ENCODE results near the gene ABCB11. TPM values are rescaled to one million over a fixed set of nuclear protein-coding genes. Genes with fewer than 3 reads are reported as not detected.
A peak's percentile ranks its signal among the peaks of the same experiment; 100 is the strongest.

Gene ABCB11
- total and polyA plus RNA-seq, 9 of the 15 experiments (the other 6 are each of a cell fraction or from before 2014, with no cell fraction given): 0.04 to 0.51 (median 0.10) TPM; not detected in 1

- TF ChIP-seq AFF1 (IDR thresholded peaks at IDR 0.05; ENCODE audit: low read depth in 1 of 2, partially characterized antibody in 2 of 2): peak; percentile 71 to 92
- no peak for TF ChIP-seq CSDE1 (IDR thresholded peaks at IDR 0.05)
- TF ChIP-seq CXXC5 (CRISPR knock-in tag; IDR thresholded peaks at IDR 0.05): peak; percentile 69
- peak; percentile 93 for TF ChIP-seq LCOR (CRISPR knock-in tag; IDR thresholded peaks at IDR 0.05)
- peak; percentile 76 for TF ChIP-seq POU5F1 (IDR thresholded peaks at IDR 0.05; ENCODE audit: borderline replicate concordance, low read depth, low read length, partially characterized antibody)
- no peak for TF ChIP-seq ZNF232 (CRISPR knock-in tag; IDR thresholded peaks at IDR 0.05)
- TF ChIP-seq HLTF (IDR thresholded peaks at IDR 0.05): peak; percentile 88
- no peak for TF ChIP-seq TGIF2 (CRISPR knock-in tag; IDR thresholded peaks at IDR 0.05)
- no peak for TF ChIP-seq TAF15 (IDR thresholded peaks at IDR 0.05; ENCODE audit: low read depth, low read length)
- no peak for TF ChIP-seq TSC22D4 (tag; IDR thresholded peaks at IDR 0.05)
- TF ChIP-seq MCM7 (IDR thresholded peaks at IDR 0.05): no peak
- TF ChIP-seq THAP7 (CRISPR knock-in tag; IDR thresholded peaks at IDR 0.05): no peak
- peak; percentile 59; the same call in 1 of the 2 replicates for TF ChIP-seq CTBP1 (IDR thresholded peaks at IDR 0.05; ENCODE audit: borderline replicate concordance)
- TF ChIP-seq CCNT2 (IDR thresholded peaks at IDR 0.05; ENCODE audit: borderline replicate concordance, extremely low read depth, insufficient read length, low read depth, low read length): no peak
- no peak for TF ChIP-seq KDM2B (CRISPR knock-in tag; IDR thresholded peaks at IDR 0.05)
- TF ChIP-seq POLR2G (IDR thresholded peaks at IDR 0.05; ENCODE audit: low read depth, low read length): peak; percentile 97
- no peak for TF ChIP-seq ARID3B (CRISPR knock-in tag; IDR thresholded peaks at IDR 0.05; ENCODE audit: borderline replicate concordance)
- TF ChIP-seq ZMIZ1 (IDR thresholded peaks at IDR 0.05; ENCODE audit: low read depth in 2 of 2, low read length in 2 of 2): no peak
These were observed 140.9 kb downstream of the ABCB11 start, which contains the start of gene SPC25 (continued) for GRCh38 chr2:168890006-168890782.
